Caco-2 (cell line): ENCODE data around the gene SDK2. TPM values are rescaled to one million over a fixed set of nuclear protein-coding genes. Genes with fewer than 3 reads are reported as not detected.

Source experiments
- BruUV-seq: library from RNA; stranded (reverse); fragments of 400-500 nt; replicated peaks from 2 replicates; lab custom pipeline; 2021; lab: Mats Ljungman, UMichigan
- CTCF ChIA-PET: fragments of 300-600 bp; sonication (Branson Sonifier 250); formaldehyde crosslinking; loops from one replicate; lab custom pipeline; 2022; ENCODE audit warnings: antibody characterized with exemption; lab: Charles Lee
- POLR2A ChIA-PET: fragments of 300-600 bp; sonication (Branson Sonifier 250); formaldehyde crosslinking; loops from one replicate; lab custom pipeline; 2022; ENCODE audit warnings: antibody characterized with exemption; lab: Charles Lee
- DNase-seq, 2 experiments: peaks; one replicate each; pipeline versions ENCODE4 v3.0.0 to v3.0.0-alpha.2; 2020 to 2022
- H3K27me3 ChIP-seq: replicated peaks from 2 replicates; pipeline ENCODE4 v1.6.0; 2011; ENCODE audit warnings: low read length; ENCODE audit not compliant: control insufficient read depth, insufficient read depth
- H3K36me3 ChIP-seq: 2 replicates; pipeline ENCODE4 v1.5.1; 2011; ENCODE audit warnings: low read length; ENCODE audit not compliant: control insufficient read depth, insufficient read depth
- H3K4me1 ChIP-seq: fragments of 250-450 bp; sonication (Bioruptor Pico); 2 replicates; pipeline ENCODE4 v1.5.1; 2020; ENCODE audit warnings: mild to moderate bottlenecking
- H3K4me3 ChIP-seq: 2 replicates; pipeline ENCODE4 v1.5.1; 2011; ENCODE audit warnings: low read depth, mild to moderate bottlenecking, control low read depth, low read length
- H3K9me3 ChIP-seq: fragments of 250-450 bp; sonication (Bioruptor Pico); 2 replicates; pipeline ENCODE4 v1.5.1; 2020; ENCODE audit warnings: mild to moderate bottlenecking, moderate library complexity
- H3K27ac Mint-ChIP-seq: one replicate; pipeline ENCODE4 v1.8.0; 2022; ENCODE audit warnings: mixed read lengths; ENCODE audit not compliant: unreplicated experiment
- H3K27me3 Mint-ChIP-seq: one replicate; pipeline ENCODE4 v1.8.0; 2022; ENCODE audit warnings: mixed read lengths; ENCODE audit not compliant: insufficient read depth, unreplicated experiment
- H3K36me3 Mint-ChIP-seq: one replicate; pipeline ENCODE4 v1.8.0; 2022; ENCODE audit warnings: mild to moderate bottlenecking, mixed read lengths; ENCODE audit not compliant: insufficient read depth, unreplicated experiment
- H3K4me1 Mint-ChIP-seq: one replicate; pipeline ENCODE4 v1.8.0; 2022; ENCODE audit warnings: low read depth, mixed read lengths; ENCODE audit not compliant: unreplicated experiment
- H3K4me3 Mint-ChIP-seq: one replicate; pipeline ENCODE4 v1.8.0; 2022; ENCODE audit warnings: mild to moderate bottlenecking, moderate library complexity, mixed read lengths; ENCODE audit not compliant: unreplicated experiment
- H3K9me3 Mint-ChIP-seq: one replicate; pipeline ENCODE4 v1.8.0; 2022; ENCODE audit warnings: mixed read lengths; ENCODE audit not compliant: unreplicated experiment
- intact Hi-C: fragments of 100-400 bp; cut with micrococcal nuclease; formaldehyde crosslinking; loops from one replicate; pipeline ENCODE4 v1.10.0; 2022; ENCODE audit not compliant: unreplicated experiment
- total RNA-seq: library from RNA; stranded (reverse); gene quantifications from 2 replicates; pipeline ENCODE4 v1.2.3, GENCODE V29; 2022
- TF ChIP-seq, protein P1 (sequence below), 2 experiments: fragments of 200-600 bp in 1 of 2; IDR thresholded peaks; 1 replicate in 1 of 2; 2 replicates in 1 of 2; pipeline versions ENCODE4 v1.5.1 to v1.8.0; 2011 to 2022; ENCODE audit warnings: antibody characterized with exemption in 1 of 2, control low read depth in 1 of 2, inconsistent platforms in 1 of 2, low read depth in 1 of 2, low read length in 1 of 2, mild to moderate bottlenecking in 1 of 2, moderate library complexity in 1 of 2; ENCODE audit not compliant: insufficient read depth in 1 of 2, severe bottlenecking in 1 of 2, unreplicated experiment in 1 of 2

SDK2 gene
- total RNA-seq, 1 experiment from 2014 or later: 0.09 TPM

DNA sequence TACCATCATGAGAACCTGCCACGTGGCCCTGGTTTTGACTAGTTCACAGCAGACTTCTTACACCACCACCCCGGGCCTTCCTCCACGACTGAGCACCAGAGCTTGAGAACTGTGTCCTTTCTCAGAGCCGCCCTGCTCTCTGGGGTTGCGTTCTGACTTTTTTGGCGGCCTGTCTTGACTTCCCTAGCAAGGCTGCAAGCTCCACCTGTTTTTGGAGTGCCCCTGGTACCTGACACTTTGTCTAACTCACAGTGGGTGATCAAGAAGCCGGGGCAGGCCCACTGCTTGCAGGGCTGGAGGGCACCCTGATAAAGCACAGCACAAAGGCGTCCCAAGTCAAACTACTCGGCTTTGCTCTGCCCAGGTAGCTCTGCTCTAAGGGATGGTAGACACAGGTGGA, 154.3 kb downstream of the SDK2 start:
- no TSS peak for BruUV-seq
- H3K27ac Mint-ChIP-seq: no peak overlapping the region
- intact Hi-C loops: no loop called here

DNA sequence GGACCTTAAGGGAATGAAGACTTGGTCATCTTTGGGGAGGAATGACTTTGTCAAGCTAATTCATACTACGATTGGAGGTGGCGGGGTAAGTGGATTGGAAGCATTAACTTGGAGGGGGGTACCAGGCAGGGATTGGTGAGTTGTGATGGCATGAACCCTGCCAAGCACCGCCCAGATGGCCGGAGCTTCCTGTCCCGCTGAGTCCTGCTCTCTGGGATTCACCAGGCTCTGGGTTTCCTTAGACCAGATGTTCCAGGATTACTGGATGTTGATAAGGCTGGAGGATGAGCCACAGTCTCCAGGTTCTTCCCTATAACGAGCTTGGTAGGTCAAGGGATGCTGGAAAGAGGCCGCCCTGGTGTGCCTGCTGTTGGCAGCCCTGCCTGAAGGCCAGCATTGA, 154.9 kb downstream of the SDK2 start:
- H3K4me1 ChIP-seq: no peaks in the 10 kb centered on the region
- H3K9me3 ChIP-seq: peaks cover 9% of the 10 kb centered on the region
- H3K36me3 Mint-ChIP-seq: no peaks in the 10 kb centered on the region
- H3K27ac Mint-ChIP-seq: no peak overlapping the region
- BruUV-seq: no TSS peak
- H3K4me1 Mint-ChIP-seq: no peaks in the 10 kb centered on the region
- TF ChIP-seq, protein P1, sequence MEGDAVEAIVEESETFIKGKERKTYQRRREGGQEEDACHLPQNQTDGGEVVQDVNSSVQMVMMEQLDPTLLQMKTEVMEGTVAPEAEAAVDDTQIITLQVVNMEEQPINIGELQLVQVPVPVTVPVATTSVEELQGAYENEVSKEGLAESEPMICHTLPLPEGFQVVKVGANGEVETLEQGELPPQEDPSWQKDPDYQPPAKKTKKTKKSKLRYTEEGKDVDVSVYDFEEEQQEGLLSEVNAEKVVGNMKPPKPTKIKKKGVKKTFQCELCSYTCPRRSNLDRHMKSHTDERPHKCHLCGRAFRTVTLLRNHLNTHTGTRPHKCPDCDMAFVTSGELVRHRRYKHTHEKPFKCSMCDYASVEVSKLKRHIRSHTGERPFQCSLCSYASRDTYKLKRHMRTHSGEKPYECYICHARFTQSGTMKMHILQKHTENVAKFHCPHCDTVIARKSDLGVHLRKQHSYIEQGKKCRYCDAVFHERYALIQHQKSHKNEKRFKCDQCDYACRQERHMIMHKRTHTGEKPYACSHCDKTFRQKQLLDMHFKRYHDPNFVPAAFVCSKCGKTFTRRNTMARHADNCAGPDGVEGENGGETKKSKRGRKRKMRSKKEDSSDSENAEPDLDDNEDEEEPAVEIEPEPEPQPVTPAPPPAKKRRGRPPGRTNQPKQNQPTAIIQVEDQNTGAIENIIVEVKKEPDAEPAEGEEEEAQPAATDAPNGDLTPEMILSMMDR (IDR thresholded peaks at IDR 0.05; ENCODE audit: insufficient read depth in 1 of 2, low read depth in 1 of 2, low read length in 1 of 2, severe bottlenecking in 1 of 2, unreplicated experiment in 1 of 2): no peak
- H3K36me3 ChIP-seq: no peaks in the 10 kb centered on the region
- H3K27me3 ChIP-seq: no peaks in the 10 kb centered on the region; the same call in 1 of the 2 replicates
- no peak overlapping the region for H3K4me3 ChIP-seq
- CTCF ChIA-PET: no interaction called here
- peaks cover 16% of the 10 kb centered on the region for H3K27me3 Mint-ChIP-seq
- no peak for DNase-seq
- intact Hi-C loops: no loop called here
- POLR2A ChIA-PET: no interaction called here
- H3K9me3 Mint-ChIP-seq: peaks cover 13% of the 10 kb centered on the region
- H3K4me3 Mint-ChIP-seq: no peak overlapping the region

More for the DNA sequence above, 154.3 kb downstream of the SDK2 start:
- no peak overlapping the region for H3K4me3 Mint-ChIP-seq
- Histone ChIP-seq H3K9me3 (peaks cover 4% of the 10 kb centered on the region), H3K4me1 (no peaks in the 10 kb centered on the region), H3K4me3 (no peak overlapping the region), H3K27me3 (no peaks in the 10 kb centered on the region; the same call in 1 of the 2 replicates), H3K36me3 (no peaks in the 10 kb centered on the region)
- peaks cover 7% of the 10 kb centered on the region for H3K9me3 Mint-ChIP-seq
- ChIA-PET POLR2A (no interaction called here), CTCF (no interaction called here)
- no peaks in the 10 kb centered on the region for H3K36me3 Mint-ChIP-seq
- TF ChIP-seq, protein P1 (IDR thresholded peaks at IDR 0.05; ENCODE audit: insufficient read depth in 1 of 2, low read depth in 1 of 2, low read length in 1 of 2, severe bottlenecking in 1 of 2, unreplicated experiment in 1 of 2): no peak
- no peak for DNase-seq
- H3K27me3 Mint-ChIP-seq: peaks cover 22% of the 10 kb centered on the region
- no peaks in the 10 kb centered on the region for H3K4me1 Mint-ChIP-seq

DNA sequence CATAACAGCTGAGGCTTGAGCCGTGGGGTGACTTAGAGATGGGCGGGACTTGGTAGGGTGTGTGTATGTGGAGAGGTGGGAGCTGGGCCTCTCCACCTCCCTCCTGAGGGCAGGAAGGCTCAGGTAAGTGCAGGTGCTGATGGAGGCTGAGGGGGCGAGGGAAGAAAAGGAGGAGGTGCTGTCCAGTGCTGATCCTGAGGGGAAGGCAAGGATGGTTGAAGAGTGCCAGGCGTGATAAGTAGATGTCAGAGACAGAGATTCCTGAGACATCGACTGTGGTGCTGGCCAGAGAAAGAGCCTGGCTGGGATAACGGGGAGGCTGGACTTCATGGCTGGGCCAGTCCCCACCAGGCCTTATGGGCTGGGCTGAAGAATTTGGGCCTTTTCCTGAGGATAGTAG, 159.1 kb downstream of the SDK2 start:
- H3K36me3 ChIP-seq: no peaks in the 10 kb centered on the region
- H3K4me1 ChIP-seq: no peaks in the 10 kb centered on the region
- no peaks in the 10 kb centered on the region for H3K4me1 Mint-ChIP-seq
- no peak overlapping the region for H3K27ac Mint-ChIP-seq
- no peaks in the 10 kb centered on the region; the same call in 1 of the 2 replicates for H3K27me3 ChIP-seq
- H3K36me3 Mint-ChIP-seq: no peaks in the 10 kb centered on the region
- ChIA-PET CTCF (no interaction called here), POLR2A (interaction anchor here (0.6 kb wide), 1 partner anchor 253 kb away, joined by 3 read pairs; a partner anchor contains a TSS)
- peaks cover 13% of the 10 kb centered on the region for H3K9me3 Mint-ChIP-seq
- intact Hi-C loops: no loop called here
- no peak overlapping the region for H3K4me3 ChIP-seq
- no peak for DNase-seq
- TF ChIP-seq, protein P1 (IDR thresholded peaks at IDR 0.05; ENCODE audit: insufficient read depth in 1 of 2, low read depth in 1 of 2, low read length in 1 of 2, severe bottlenecking in 1 of 2, unreplicated experiment in 1 of 2): no peak
- peaks cover 9% of the 10 kb centered on the region for H3K9me3 ChIP-seq
- no TSS peak for BruUV-seq
- H3K4me3 Mint-ChIP-seq: no peak overlapping the region
- peaks cover 12% of the 10 kb centered on the region for H3K27me3 Mint-ChIP-seq
